Activated CD4-positive, alpha-beta T cell treated with anti-CD3 and anti-CD28 coated beads, Interleukin-2, amount 50 U/mL, for 24 hours (primary cell): ENCODE measurements around the gene TBC1D22A.
"Not testable (repeated sequence)": the region's sequence is repeated elsewhere in the genome, so short reads cannot be mapped to it uniquely, and the experiment has no call there.

Source experiments
- DNase-seq, 2 donors: peaks; one replicate each; pipeline ENCODE4 v3.0.0-alpha.2; 2020; ENCODE audit warnings: low read depth in 1 of 2, low spot score in 1 of 2

TBC1D22A gene

DNA sequence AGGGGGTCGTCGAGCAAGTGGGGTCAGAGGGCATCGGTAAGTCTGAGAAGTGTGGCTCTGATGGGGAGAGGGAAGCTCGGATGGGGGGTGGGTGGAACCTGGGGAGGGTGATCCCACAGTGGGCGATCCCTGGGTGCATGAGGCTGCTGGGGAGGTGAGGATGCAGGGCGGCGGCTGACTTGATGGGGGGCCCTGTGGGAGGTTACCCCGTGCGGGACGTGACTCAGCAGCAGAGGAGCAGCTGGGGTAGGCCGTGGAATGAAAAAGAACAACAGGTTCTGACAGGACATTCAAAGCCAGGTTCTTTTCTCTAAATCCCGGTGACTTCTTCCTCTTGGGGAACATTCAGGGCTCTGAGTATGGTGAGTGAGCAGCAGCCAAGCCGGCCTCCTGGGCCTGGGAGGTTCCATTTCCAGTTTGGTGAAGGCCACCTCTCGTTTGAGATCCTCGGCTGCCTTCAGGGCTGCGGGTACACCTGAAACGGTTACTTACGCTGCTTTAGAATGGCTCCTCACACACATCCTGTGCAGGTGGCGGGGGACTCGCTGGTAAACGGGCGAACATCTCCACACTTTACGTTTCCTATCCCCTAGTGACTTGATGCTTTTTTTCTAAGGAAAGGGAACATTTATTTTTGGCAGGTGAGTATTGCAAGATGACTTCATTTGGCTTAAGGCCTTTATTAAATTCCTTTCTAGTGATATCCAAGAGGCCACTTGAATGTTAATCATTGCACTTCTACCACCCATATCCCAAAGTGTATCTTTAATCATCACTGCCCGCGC lies 278.2 kb downstream of the TBC1D22A start:
- no peak for DNase-seq

GRCh38 chr22:47041271-47042115 lies 279.0 kb downstream of the TBC1D22A start:
- no peak for DNase-seq

DNA sequence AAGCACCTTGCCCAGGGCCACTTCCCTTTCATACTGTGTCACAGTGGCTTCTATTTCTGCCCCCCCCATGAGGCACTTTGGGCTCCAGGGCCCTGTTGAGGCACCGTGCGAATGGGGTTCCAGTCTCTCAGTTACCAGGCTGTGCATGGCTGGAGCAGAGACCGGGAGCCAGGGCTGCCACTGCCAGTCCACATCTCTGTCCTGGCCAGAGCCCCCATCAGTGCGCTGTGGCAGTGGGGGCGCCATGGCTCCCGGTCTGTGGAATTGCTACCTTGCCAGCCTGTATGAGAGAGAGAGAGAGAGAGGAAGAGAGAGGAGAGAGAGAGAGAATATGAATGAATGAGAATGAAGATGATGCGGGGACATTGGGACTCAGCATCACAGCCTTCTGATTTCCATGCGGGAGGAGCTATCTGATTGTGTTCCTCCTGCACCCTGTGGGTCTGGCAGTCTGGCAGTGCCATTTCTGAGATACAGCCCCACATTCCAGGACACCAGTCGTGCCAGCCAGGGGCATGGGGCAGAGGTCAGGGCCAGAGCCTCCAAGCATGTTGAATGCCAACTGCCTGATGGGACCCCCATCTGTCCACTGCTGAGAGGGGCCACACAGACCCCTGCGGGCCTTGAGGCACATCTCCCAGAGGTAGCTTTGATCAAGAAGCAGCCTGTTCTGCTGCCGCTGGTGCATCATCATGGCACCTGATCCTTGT lies 279.8 kb downstream of the TBC1D22A start:
- no peak for DNase-seq

- DNase-seq, result no peak
These were observed 280.5 kb downstream of the TBC1D22A start for GRCh38 chr22:47042861-47043496.

DNA sequence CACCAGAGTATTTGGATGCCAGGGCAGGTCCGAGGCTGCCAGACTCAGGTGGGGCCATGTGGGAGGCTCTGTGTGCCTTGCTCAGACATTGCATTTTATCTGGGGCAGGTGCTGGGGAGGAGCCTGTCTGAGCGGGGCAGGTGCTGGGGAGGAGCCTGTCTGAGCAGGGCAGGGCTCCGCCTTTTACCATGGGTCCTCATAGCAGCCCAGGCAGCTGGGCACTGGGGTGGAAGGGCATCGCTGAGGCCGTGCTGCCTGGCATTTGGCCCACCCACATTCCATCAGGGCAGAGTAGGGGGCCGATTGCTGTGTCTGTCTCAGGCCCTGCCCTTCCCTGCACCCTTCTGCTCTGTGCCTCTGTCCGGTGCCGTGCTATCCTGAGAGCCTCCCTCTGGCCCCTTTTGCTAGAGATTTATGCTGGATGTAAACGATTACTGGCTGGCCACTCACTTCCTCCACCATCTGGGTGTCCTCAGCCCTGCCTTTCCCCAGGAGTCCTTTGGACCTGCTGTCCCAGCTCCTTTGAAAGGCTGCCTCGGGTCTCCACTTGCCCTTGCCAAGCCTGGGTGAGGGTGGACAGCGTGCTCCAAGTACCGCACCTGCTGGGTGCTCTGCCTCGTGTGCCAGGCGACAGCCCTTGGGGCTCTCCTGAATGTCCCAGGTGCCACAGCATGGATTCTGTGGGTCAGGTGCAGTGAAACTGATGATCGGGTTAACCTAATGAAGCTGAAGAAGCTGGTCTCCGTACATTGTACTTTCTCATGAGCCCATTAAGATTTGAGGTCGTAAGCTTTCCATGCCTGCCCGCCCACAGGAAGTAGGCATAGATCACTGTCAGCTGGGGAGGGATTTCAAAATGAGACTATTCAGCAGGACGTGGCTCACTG lies 281.6 kb downstream of the TBC1D22A start:
- DNase-seq, result no peak

DNA sequence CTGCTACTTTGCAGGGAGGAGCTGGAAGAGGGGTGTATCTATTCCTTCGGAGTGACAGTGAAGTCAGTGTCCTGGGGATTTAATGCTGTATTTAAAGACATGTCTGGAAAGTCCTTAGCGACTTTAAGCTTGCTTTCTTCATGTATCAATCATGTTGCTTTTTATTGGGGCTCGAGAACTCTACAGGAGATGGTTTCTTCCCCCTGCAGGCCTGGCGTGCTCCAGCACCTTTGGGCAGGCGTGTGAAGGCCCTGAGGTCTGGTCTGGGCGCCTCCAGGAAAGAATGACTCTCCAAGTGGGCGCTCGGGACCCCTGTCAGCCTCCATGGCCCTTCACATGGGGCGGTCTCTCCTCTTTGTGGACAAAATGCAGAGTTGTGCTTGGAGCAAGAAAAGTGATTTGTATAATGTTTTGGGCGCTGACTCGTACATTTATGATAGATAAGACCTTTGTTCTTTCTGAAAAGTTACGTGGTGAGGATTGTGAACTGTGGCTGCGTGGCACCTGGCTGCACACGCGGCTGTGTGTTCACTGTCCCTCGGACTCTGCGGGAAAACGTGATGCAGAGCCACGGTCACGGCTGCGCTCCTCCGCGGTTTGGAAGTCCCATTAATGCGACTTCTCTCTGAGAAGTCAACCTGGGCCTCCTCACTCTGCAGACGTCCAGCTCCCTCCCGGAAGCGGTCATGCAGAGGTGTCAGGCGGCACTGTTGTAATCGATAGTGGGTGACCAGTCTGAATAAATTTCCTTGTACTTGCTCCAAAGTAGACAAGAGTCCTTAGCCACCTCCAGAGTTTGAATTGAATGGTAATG lies 282.5 kb downstream of the TBC1D22A start:
- DNase-seq, result no peak

- no peak for DNase-seq
These were observed 283.4 kb downstream of the TBC1D22A start for GRCh38 chr22:47045691-47046410.

- no peak for DNase-seq
These were observed 284.1 kb downstream of the TBC1D22A start for GRCh38 chr22:47046411-47047065.

DNA sequence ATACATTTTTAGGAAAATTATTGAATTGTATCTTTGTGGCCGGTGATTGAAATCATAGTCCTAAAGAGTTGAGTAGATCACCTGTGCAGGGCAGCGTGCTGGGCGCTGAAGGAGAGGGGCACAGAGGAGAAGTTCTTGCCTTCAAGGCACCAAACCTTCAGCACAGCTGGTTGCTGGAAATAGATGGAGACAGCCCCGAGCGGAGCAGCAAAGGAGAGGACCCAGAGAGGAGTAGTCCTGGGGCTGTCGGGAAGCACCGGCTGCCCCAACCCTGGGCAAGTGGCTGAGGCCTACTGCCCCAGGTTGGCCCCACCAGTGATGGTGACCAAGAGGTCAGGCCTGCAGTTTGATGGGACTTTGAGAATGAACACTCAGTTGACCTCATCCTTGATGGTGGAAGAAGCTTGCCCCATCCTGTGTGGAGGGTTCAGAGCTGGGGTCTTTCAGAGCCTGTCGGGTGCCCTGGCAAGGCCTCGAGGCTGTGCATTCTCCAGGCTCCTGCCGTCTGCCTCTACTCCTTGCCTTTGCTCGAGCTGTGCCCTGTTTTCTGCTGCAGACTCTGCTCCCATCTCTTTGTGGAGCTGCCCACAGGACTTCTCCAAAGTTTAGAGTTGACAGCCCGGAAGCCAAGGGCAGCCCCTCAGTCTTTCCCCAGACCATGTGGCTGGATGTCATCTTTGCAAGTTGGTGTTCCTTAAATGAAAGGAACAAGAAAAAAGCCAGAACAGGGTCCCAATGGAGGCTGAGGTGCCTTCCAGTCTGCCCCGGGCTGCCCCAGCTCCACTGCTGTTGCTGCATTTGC lies 285.1 kb downstream of the TBC1D22A start:
- no peak for DNase-seq

GRCh38 chr22:47048123-47049077 lies 285.9 kb downstream of the TBC1D22A start:
- DNase-seq, result no peak

DNA sequence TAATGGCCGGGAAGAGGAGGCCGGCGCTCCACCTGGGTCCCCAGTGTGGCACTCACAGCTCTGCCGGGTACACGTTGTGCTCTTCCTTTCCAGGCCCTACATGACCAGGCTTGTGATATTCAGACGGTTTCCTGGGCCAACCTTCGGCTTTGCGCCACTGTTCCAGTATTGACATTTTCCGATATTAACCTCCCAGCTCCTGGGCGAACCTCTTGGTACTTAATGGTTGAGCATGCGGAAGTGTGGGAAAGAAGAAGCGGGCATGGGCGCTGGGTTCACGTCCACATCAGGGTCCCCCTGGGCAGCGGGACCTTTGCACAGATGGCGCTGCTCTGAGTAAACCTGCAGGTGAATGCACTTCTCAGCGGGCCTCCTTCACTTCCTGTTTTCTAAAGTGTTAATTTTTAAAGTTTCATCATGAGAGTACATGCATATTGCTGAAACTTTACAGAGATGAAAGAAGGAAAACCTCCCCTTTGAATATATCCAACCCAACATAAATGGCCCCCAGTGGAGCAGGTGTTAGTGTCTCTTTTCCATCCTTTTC lies 286.7 kb downstream of the TBC1D22A start:
- no peak for DNase-seq

DNA sequence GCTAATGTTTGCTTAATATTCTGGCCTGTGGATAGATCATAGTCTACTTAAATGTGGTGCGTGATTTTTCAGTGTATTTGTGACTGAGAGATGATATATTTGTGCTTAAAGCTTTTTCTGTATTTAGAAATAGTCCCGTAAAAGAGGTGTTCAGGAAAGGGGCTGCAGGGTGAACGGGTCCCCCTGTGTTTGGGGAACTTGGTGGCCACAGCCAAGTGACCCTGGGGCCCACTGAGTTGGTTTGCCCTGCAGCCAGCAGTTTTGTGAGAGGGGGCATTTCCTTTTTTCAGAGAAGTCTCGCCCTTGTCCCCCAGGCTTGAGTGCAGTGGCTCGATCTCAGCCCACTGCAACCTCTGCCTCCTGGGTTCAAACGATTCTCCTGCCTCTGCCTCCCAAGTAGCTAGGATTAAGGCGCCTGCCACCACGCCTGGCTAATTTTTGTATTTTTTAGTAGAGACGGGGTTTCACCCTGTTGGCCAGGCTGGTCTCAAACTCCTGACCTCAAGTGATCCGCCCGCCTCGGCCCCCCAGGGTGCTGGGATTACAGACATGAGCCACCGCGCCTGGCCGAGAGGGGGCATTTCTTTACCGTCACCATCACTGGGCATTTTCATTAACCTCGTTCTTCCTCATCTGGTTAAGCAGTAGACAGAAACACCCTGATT lies 287.4 kb downstream of the TBC1D22A start:
- DNase-seq, result not testable (repeated sequence)

- DNase-seq, result no peak
These were observed 288.1 kb downstream of the TBC1D22A start for GRCh38 chr22:47050401-47051051.

- DNase-seq, result no peak
These were observed 289.1 kb downstream of the TBC1D22A start for GRCh38 chr22:47051441-47052071.
